GM18498 (cell line): ENCODE data around the gene TPPP2.

Experiments used
- ATAC-seq: cut with Tn5 transposase; IDR thresholded peaks from one replicate; pipeline ENCODE4 v1.9.1; 2021; ENCODE audit warnings: mild to moderate bottlenecking, moderate library complexity; ENCODE audit not compliant: unreplicated experiment

Gene TPPP2

GRCh38 chr14:21056520-21057163 lies 26.6 kb downstream of the TPPP2 start:
- no peak for ATAC-seq

GRCh38 chr14:21057803-21058675 lies 28.0 kb downstream of the TPPP2 start, which contains the start of gene RNASE8:
Gene RNASE8, plus strand, starts transcription at chr14:21057822. Its CDS starts 71 bp downstream, at chr14:21057893.
- no peak for ATAC-seq

DNA sequence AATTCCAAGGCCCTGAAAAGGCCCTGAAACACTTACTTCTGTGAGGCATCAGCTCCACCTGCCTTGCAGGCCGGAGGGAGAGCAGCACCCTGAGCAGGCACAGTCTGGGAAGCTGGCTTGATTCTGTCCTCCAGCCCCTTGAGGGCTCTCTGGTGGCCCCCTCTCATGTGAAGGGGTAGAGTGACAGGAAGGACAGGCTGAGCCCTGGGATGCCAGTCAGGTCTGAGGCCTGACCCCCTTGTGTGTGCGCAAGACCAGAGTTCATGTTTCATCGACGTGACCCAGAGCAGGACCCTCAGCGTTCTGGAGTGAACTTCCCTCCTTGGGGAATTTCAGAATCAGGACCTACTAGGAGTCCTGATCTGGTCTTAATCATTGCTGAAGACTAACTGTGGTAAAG lies 28.9 kb downstream of the TPPP2 start:
- no peak for ATAC-seq

GRCh38 chr14:21059842-21060613 lies 30.0 kb downstream of the TPPP2 start:
- ATAC-seq: no peak

DNA sequence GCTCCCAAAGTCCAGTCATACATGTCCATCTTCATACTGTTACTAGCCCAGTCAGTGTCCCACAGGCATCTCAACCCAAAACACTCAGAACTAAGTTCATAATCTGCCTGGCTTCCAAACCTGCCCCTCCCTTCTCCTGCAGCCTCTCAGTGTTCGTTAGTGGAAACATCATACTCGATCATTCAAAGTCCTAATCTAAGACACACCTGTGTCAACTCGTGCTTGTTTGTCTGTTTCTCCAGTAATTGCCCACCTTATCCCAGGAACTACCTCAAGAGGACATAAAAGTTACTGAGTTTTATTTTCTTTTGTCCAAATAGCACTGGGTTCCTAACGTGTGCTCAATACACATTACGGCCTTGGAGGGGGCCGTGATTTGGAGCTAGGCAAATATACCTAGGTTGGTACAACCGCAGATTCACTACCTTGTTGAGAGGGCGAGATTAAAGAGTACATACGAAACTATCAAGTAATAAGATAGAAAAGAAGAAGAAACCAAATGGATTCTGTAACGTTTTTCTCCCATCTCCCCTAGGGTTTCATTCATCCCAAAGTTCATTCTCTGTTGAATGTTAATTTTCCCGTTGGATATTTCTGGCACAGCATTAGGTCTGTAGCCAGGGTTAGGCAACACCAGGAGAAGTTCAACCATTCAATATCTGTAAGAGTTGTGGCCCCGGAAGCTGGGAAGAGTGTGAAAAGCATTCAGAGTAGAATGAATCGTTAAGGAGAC lies 30.8 kb downstream of the TPPP2 start:
- no peak for ATAC-seq

GRCh38 chr14:21061347-21061668 lies 31.3 kb downstream of the TPPP2 start:
- no peak for ATAC-seq

GRCh38 chr14:21063479-21063878 lies 33.5 kb downstream of the TPPP2 start:
- ATAC-seq: no peak

DNA sequence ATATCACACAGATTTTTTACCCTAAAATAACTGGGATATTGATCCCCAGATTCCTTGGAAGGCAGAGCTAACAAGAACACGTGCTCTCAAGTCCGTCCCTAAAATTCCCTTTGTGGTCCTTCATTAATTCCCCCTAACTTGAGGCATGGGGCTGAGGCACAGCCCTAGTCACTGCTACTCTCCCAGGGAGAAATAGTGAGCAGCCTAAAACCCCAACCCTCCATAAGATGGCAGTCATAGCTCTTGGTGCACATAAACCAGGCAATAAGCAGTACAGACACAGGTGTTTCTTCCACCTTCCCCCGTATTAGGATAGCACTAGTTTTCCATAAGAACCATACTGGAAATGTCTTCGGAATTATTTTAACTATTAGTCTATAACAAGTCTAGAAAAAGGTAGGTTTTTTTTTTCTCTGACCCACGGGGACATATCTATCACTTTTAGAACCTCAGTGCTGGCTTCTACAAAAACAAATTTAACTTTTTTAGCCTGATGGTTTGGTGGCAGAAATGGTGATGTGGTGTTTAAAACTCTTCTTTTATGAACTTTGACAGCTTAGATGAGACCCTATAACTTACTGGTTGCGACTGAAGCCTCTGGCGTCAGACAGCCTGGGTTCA lies 37.0 kb downstream of the TPPP2 start:
- no peak for ATAC-seq

DNA sequence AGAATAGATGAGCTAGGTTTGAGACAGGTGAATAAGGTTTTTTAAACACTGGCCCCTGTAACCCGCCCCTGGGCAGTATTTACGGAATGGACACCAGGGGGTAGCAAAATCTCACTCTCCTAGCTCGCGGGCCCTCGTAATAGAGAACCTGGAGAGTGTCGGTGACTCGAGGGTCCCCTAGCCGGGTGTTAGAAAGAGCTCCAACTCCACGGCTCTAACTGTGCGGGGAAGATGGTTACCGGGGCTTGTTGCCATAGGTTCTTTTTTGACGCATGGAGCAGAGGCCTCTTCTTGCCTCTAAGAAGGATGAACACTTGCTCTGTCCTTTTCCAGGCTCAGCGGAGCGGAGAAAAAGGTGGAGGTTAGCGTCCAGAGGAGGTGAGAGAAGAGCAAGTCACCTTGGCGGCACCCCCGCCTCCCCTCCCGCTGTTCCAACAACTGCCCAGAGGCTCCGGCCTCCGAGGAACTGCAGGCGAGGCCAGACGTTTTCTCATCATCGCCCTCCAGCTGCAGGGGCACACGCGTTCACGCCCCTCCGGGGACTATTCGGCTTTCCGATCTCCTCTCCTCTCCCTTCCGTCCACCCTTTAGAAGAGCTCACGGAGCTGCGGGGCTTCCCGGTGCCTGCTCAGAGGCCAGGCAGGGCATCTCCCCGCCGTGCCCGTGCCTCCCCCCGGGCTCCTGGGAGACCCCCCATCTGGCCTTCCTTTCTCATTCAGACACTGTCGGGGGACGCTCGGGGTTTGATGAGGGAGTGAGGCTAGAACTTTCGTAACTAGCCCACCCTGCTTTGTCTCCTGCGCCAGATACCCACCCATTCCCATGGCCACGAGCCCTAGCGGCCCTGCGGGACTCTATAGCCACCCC lies 38.7 kb downstream of the TPPP2 start:
- no peak for ATAC-seq

- ATAC-seq: no peak
These were observed 39.5 kb downstream of the TPPP2 start for GRCh38 chr14:21069388-21070082.

- ATAC-seq: no peak
These were observed 40.1 kb downstream of the TPPP2 start, which contains the start of gene ARHGEF40 for GRCh38 chr14:21070083-21070609. Gene ARHGEF40, plus strand, starts transcription at chr14:21070304. Its CDS starts 93 bp downstream, at chr14:21070397.

DNA sequence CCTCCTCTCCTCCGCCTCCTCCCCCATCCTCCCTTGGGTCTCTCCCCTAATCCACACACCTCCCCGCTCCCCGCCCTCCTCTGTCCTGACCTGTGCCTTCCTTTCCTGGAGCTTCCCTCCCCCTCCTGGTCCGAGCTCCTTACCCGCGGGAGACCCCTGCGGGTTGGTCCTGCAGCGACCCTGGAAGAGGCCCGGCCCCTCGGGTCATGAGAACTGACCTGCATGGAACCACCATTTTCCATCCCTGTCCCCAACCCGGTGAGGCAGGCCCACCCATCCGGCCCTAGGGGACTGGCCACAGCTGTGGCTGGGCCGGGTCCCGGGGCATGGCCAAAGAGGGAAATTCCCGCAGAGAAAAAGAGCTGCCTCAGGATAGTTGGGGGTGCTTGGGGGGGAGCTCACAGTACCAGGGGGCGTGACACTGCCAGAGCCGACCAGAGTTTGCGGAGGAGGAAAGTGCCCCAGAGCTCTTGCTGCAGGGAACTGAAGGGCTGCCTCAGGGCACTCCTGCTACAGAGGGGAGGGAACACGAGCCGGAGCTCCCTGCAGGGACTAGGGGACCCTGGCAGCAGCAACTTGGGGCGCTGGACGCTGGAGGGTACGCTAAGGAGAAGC lies 40.7 kb downstream of the TPPP2 start:
- peak; percentile 18 for ATAC-seq

GRCh38 chr14:21071225-21072030 lies 41.4 kb downstream of the TPPP2 start:
- peak; percentile 71 for ATAC-seq

- ATAC-seq: no peak
These were observed 42.0 kb downstream of the TPPP2 start for GRCh38 chr14:21072031-21072473.

GRCh38 chr14:21072781-21073339 lies 42.8 kb downstream of the TPPP2 start:
- no peak for ATAC-seq

- no peak for ATAC-seq
These were observed 43.9 kb downstream of the TPPP2 start for GRCh38 chr14:21073921-21074320.
